Vagina (tissue), 2 donors: ENCODE data around the gene ZNF605. TPM values are rescaled to one million over a fixed set of nuclear protein-coding genes. Genes with fewer than 3 reads are reported as not detected.
"Not testable (repeated sequence)": the region's sequence is repeated elsewhere in the genome, so short reads cannot be mapped to it uniquely, and the experiment has no call there.

Experiments
- DNase-seq, 2 donors: peaks; one replicate each; pipeline ENCODE4 v3.0.0-alpha.2; 2017; ENCODE audit errors: extremely low spot score in 2 of 2
- H3K27ac ChIP-seq: fragments of 200-600 bp; sonication (generic); one replicate; pipeline ENCODE4 v1.5.1; 2019
- H3K27me3 ChIP-seq: fragments of 200-600 bp; sonication (generic); one replicate; pipeline ENCODE4 v1.5.1; 2019
- H3K36me3 ChIP-seq, 2 donors: fragments of 200-600 bp; sonication (generic); one replicate each; pipeline ENCODE4 v1.5.1; 2017 to 2019
- H3K4me1 ChIP-seq: fragments of 200-600 bp; sonication (generic); one replicate; pipeline ENCODE4 v1.5.1; 2019
- H3K4me3 ChIP-seq, 2 donors: fragments of 200-600 bp; sonication (generic); 1 replicate in 1 of 2; 2 replicates in 1 of 2; pipeline ENCODE4 v1.5.1; 2016 to 2019
- H3K9me3 ChIP-seq: fragments of 200-600 bp; sonication (generic); one replicate; pipeline ENCODE4 v1.5.1; 2019
- POLR2A ChIP-seq, 2 donors: fragments of 450-650 bp; IDR thresholded peaks; one replicate each; pipeline ENCODE4 v1.6.1; 2017; ENCODE audit warnings: antibody characterized with exemption in 2 of 2, mild to moderate bottlenecking in 2 of 2, moderate library complexity in 2 of 2
- POLR2AphosphoS5 ChIP-seq, 2 donors: sonication (generic); formaldehyde crosslinking; IDR thresholded peaks; one replicate each; pipeline ENCODE4 v1.9.0; 2017; ENCODE audit warnings: antibody characterized with exemption in 2 of 2, mild to moderate bottlenecking in 2 of 2, low read depth in 1 of 2; ENCODE audit not compliant: insufficient read depth in 1 of 2
- intact Hi-C: fragments of 100-400 bp; cut with DNase I; formaldehyde crosslinking; loops from one replicate; pipeline ENCODE4 v1.15.1; 2023
- total RNA-seq: library from RNA; depleted of rRNA; stranded (reverse); fragments of >200 nt; gene quantifications from one replicate; pipeline ENCODE4 v1.2.3, GENCODE V29; 2016
- TF ChIP-seq, protein P1 (sequence below), 3 experiments: fragments of 450-650 bp in 2 of 3; fragments of 200-600 bp in 1 of 3; sonication (generic) in 1 of 3; IDR thresholded peaks; one replicate each; pipeline ENCODE4 v1.5.1; 2017 to 2019; ENCODE audit warnings: antibody characterized with exemption in 3 of 3, mild to moderate bottlenecking in 2 of 3, moderate library complexity in 2 of 3

Gene ZNF605
- total RNA-seq, 1 donor from 2014 or later = 10.1 TPM

DNA sequence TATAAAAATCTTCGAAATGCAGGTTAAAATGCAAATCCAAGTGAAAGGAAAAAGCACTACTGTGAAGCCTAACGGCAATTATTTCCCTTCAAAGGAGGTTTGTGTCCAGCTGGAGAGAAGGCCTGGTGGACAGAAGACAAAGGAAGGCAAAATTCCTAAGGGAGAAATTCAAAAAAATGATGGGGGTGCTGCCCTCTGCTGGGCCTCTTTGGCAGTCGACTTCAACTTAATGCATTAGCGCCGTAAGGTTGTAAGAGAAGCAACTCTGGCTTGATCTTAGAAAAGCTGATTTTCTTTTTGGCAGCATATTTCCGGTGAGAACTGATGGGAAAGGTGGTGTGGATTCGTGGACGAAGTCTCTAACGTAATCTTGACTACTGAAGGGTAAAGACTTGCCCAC, 34.4 kb downstream of the ZNF605 start:
- no peak for DNase-seq

DNA sequence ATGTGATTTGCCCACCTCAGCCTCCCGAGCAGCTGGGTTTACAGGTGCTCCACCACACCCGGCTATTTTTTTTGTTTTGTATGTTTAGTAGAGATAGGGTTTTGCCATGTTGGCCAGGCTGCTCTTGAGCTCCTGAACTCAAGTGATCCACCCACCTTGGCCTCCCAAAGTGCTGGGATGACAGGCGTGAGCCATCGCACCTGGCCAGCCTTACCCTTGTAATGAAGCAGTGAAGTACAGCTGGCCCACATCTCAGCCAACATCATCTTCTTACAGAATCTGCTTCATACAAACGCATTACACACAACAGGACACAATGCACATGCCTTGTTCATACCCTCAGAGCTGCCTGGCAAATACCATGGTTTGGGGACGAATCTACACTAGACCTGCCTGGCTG, 37.4 kb downstream of the ZNF605 start:
- H3K9me3 ChIP-seq = peaks cover 79% of the 10 kb centered on the region
- intact Hi-C loops = no loop called here

More for the DNA sequence above, 34.4 kb downstream of the ZNF605 start:
- Histone ChIP-seq H3K4me3 (no peak overlapping the region), H3K9me3 (peaks cover 90% of the 10 kb centered on the region), H3K36me3 (peaks cover 0 to 18% of the 10 kb centered on the region in 2 donors), H3K27ac (no peak overlapping the region), H3K4me1 (no peaks in the 10 kb centered on the region), H3K27me3 (no peaks in the 10 kb centered on the region)
- intact Hi-C loops = no loop called here
- TF ChIP-seq POLR2AphosphoS5 (IDR thresholded peaks at IDR 0.05; ENCODE audit: insufficient read depth in 1 of 2, low read depth in 1 of 2) = no peak
- TF ChIP-seq, protein P1, sequence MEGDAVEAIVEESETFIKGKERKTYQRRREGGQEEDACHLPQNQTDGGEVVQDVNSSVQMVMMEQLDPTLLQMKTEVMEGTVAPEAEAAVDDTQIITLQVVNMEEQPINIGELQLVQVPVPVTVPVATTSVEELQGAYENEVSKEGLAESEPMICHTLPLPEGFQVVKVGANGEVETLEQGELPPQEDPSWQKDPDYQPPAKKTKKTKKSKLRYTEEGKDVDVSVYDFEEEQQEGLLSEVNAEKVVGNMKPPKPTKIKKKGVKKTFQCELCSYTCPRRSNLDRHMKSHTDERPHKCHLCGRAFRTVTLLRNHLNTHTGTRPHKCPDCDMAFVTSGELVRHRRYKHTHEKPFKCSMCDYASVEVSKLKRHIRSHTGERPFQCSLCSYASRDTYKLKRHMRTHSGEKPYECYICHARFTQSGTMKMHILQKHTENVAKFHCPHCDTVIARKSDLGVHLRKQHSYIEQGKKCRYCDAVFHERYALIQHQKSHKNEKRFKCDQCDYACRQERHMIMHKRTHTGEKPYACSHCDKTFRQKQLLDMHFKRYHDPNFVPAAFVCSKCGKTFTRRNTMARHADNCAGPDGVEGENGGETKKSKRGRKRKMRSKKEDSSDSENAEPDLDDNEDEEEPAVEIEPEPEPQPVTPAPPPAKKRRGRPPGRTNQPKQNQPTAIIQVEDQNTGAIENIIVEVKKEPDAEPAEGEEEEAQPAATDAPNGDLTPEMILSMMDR (IDR thresholded peaks at IDR 0.05) = no peak
- TF ChIP-seq POLR2A (IDR thresholded peaks at IDR 0.05) = no peak

DNA sequence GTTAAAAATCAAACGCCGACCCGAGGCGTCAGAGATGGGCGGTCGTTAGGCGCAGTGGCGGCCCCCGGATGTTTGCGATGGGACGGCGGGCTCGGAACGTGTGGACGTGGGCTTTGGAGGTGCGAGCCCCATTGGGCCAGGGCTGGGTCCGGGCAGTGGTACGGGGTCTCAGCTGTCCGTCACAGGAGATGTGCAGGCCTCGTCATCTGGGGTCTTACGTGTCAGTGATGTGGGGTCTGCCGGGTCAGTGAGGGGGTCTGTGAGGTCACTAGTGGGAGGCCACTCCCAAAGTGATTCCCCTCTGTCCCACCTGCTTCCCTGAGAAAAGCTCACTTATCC, 47.1 kb downstream of the ZNF605 start:
- no peaks in the 10 kb centered on the region for H3K36me3 ChIP-seq
- peak overlapping the region; percentile 68 for H3K27ac ChIP-seq
- no peaks in the 10 kb centered on the region for H3K27me3 ChIP-seq
- peaks cover 20% of the 10 kb centered on the region for H3K4me1 ChIP-seq
- TF ChIP-seq, protein P1 (IDR thresholded peaks at IDR 0.05) = no peak
- TF ChIP-seq POLR2A (IDR thresholded peaks at IDR 0.05) = no peak
- H3K4me3 ChIP-seq = peak overlapping the region; percentile 63 to 78
- intact Hi-C loops = loop anchor here (5.0 kb wide), 2 partner anchors 82 to 147 kb away; partner anchors contain the start of genes ANKLE2 and GOLGA3
- H3K9me3 ChIP-seq = peaks cover 5% of the 10 kb centered on the region
- no peak for DNase-seq

More for the DNA sequence above, 37.4 kb downstream of the ZNF605 start:
- no peak overlapping the region for H3K27ac ChIP-seq
- no peak overlapping the region for H3K4me3 ChIP-seq
- no peaks in the 10 kb centered on the region for H3K36me3 ChIP-seq
- TF ChIP-seq, protein P1 (IDR thresholded peaks at IDR 0.05) = no peak
- TF ChIP-seq POLR2AphosphoS5 (IDR thresholded peaks at IDR 0.05; ENCODE audit: insufficient read depth in 1 of 2, low read depth in 1 of 2) (no peak), POLR2A (IDR thresholded peaks at IDR 0.05) (no peak)
- H3K27me3 ChIP-seq = no peaks in the 10 kb centered on the region
- H3K4me1 ChIP-seq = no peaks in the 10 kb centered on the region
- DNase-seq = no peak

DNA sequence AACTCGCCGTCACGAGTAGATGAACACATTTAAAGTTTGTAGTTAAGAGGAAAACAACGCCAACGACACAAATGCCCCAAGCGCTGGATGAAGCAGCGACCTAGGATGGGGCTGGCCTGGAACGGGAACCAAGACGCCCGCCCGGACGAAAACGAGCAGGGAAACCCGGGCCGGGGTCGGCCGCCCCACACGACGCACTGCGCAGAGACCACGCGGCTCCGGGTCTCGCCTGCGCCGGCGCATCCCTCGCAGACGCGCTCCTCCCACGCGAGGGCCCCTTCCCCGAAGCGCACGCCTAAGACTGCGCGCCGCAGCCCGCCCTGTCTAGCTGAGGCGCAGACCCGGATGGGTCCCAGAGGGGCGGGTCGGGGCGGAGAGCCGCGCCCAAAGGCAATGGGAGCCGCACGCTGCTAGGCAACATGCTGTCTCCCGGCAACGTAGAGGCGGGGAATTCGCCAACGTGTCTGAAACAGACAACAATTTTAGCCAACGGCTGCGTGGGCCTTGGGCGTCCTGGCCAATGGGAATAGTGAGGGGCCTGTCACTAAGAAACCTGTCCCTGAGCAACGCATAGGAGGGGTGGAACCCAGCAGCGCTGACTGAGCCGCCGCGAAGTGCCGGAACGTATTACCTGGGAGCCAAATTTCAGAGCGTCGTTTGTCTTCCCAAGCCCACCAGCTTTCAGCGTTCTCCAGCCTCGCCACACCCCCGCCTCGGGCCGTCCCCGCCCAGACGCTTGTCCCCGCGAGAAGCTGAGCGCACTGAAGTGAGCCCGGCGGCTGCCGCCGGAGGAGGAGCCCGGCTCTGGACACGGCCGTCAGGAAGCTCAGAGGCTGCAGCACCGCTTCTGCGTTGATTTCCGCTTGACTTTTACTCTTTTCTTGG, 47.7 kb downstream of the ZNF605 start:
- intact Hi-C loops = loop anchor here (5.0 kb wide), 2 partner anchors 81 to 146 kb away; partner anchors contain the start of genes ANKLE2 and GOLGA3
- TF ChIP-seq POLR2A (IDR thresholded peaks at IDR 0.05) (peak in 1 of 2 donors; percentile 66), POLR2AphosphoS5 (IDR thresholded peaks at IDR 0.05; ENCODE audit: insufficient read depth in 1 of 2, low read depth in 1 of 2) (peak; percentile 77 to 88)
- TF ChIP-seq, protein P1 (IDR thresholded peaks at IDR 0.05) = no peak
- DNase-seq = peak in 1 of 2 donors; percentile 99
- Histone ChIP-seq H3K27me3 (no peaks in the 10 kb centered on the region), H3K4me3 (peak overlapping the region; percentile 63 to 78), H3K4me1 (peaks cover 20% of the 10 kb centered on the region), H3K9me3 (peaks cover 5% of the 10 kb centered on the region), H3K36me3 (no peaks in the 10 kb centered on the region), H3K27ac (peak overlapping the region; percentile 68)

DNA sequence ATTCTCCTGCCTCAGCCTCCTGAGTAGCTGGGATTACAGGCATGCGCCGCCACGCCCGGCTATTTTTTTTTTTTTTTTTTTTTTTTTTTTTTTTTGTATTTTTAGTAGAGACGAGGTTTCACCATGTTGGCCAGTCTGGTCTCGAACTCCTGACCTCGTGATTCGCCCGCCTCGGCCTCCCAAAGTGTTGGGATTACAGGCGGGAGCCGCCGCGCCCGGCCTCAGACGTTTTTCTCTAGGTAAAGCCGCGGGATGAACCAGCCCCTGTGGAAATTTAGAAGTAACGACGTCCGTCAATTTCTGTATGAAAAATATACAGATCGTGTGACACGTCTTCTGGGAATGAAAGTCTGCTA, 48.3 kb downstream of the ZNF605 start:
- Histone ChIP-seq H3K27ac (peak overlapping the region; percentile 37), H3K4me1 (peaks cover 20% of the 10 kb centered on the region), H3K4me3 (peak overlapping the region; percentile 63 to 78)
- intact Hi-C loops = loop anchor here (5.0 kb wide), 2 partner anchors 80 to 145 kb away; partner anchors contain the start of genes ANKLE2 and GOLGA3
- H3K27me3 ChIP-seq, DNase-seq, H3K36me3 ChIP-seq, H3K9me3 ChIP-seq: not testable (repeated sequence)
